ENCODE results near the gene CSTA. TPM values are rescaled to one million over a fixed set of nuclear protein-coding genes. Genes with fewer than 3 reads are reported as not detected.

CSTA gene, protein sequence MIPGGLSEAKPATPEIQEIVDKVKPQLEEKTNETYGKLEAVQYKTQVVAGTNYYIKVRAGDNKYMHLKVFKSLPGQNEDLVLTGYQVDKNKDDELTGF
- 0.55 TPM for polyA plus RNA-seq (2013, experiment 1 of 2)
- polyA plus RNA-seq (2013, experiment 2 of 2), result 0.48 TPM

GRCh38 chr3:122324871-122325323 lies at the start of gene CSTA:
CSTA (plus strand) TSS chr3:122325248; CDS start chr3:122325293, 45 bp downstream.
- H3K79me2 ChIP-seq (ENCODE audit: control insufficient read depth, insufficient read depth, low read length), result no peaks in the 10 kb centered on the region
- H3K4me2 ChIP-seq (ENCODE audit: low read length), result no peak within 1 kb of the TSS
- H3K4me1 ChIP-seq (ENCODE audit: control insufficient read depth, low read depth, low read length), result no peaks in the 10 kb centered on the region
- H3K56ac ChIP-seq (ENCODE audit: low read length), result no peak within 1 kb of the TSS
- H3K23ac ChIP-seq (ENCODE audit: low read length), result no peak within 1 kb of the TSS
- no peak within 1 kb of the TSS for H3K18ac ChIP-seq (ENCODE audit: low read length)
- H3K9ac ChIP-seq (ENCODE audit: low read length), result no peak within 1 kb of the TSS
- H2AK5ac ChIP-seq (ENCODE audit: low read length), result no peak within 1 kb of the TSS
- no peaks in the 10 kb centered on the region for H3K27me3 ChIP-seq (ENCODE audit: insufficient read depth, low read length, poor library complexity)
- no peak within 1 kb of the TSS for H2BK15ac ChIP-seq (replicated peaks; ENCODE audit: low read depth)
- H2BK5ac ChIP-seq (ENCODE audit: low read length), result no peak within 1 kb of the TSS
- H3K79me1 ChIP-seq (ENCODE audit: low read length), result no peaks in the 10 kb centered on the region
- H3K27ac ChIP-seq (ENCODE audit: low read depth, low read length), result no peak within 1 kb of the TSS
- H3K4ac ChIP-seq (ENCODE audit: low read depth, low read length), result no peak within 1 kb of the TSS
- no CpG with 5 or more reads among the region's 6 CpGs for WGBS (ENCODE audit: extremely low coverage, insufficient coverage, low lambda C conversion rate)
- no peak within 1 kb of the TSS for H3K4me3 ChIP-seq (ENCODE audit: low read length)
- DNase-seq, result no peak
- H3K36me3 ChIP-seq (ENCODE audit: control insufficient read depth, insufficient read depth, low read length), result no peaks in the 10 kb centered on the region
- H2BK120ac ChIP-seq (ENCODE audit: low read depth, low read length), result no peak within 1 kb of the TSS
- H4K5ac ChIP-seq (ENCODE audit: low read length), result no peak within 1 kb of the TSS
- no peak within 1 kb of the TSS for H4K8ac ChIP-seq (ENCODE audit: low read depth, low read length)

GRCh38 chr3:122281891-122282290 lies 43.2 kb upstream of the CSTA start:
- no peak overlapping the region for H3K4ac ChIP-seq (ENCODE audit: low read depth, low read length)
- peak overlapping the region; percentile 16 for H3K23ac ChIP-seq (ENCODE audit: low read length)
- no peak overlapping the region for H3K9ac ChIP-seq (ENCODE audit: low read length)
- H3K18ac ChIP-seq (ENCODE audit: low read length), result no peak overlapping the region
- H3K4me2 ChIP-seq (ENCODE audit: low read length), result no peak overlapping the region
- no peaks in the 10 kb centered on the region for H3K4me1 ChIP-seq (ENCODE audit: control insufficient read depth, low read depth, low read length)
- no peak overlapping the region for H3K27ac ChIP-seq (ENCODE audit: low read depth, low read length)
- no peak overlapping the region for H4K5ac ChIP-seq (ENCODE audit: low read length)
- H2AK5ac ChIP-seq (ENCODE audit: low read length), result no peak overlapping the region
- H3K36me3 ChIP-seq (ENCODE audit: control insufficient read depth, insufficient read depth, low read length), result no peaks in the 10 kb centered on the region
- no peaks in the 10 kb centered on the region for H3K79me2 ChIP-seq (ENCODE audit: control insufficient read depth, insufficient read depth, low read length)
- no peaks in the 10 kb centered on the region for H3K27me3 ChIP-seq (ENCODE audit: insufficient read depth, low read length, poor library complexity)
- H2BK5ac ChIP-seq (ENCODE audit: low read length), result no peak overlapping the region
- no peaks in the 10 kb centered on the region for H3K79me1 ChIP-seq (ENCODE audit: low read length)
- H2BK15ac ChIP-seq (replicated peaks; ENCODE audit: low read depth), result no peak overlapping the region
- H3K56ac ChIP-seq (ENCODE audit: low read length), result no peak overlapping the region
- no peak overlapping the region for H3K4me3 ChIP-seq (ENCODE audit: low read length)
- H2BK120ac ChIP-seq (ENCODE audit: low read depth, low read length), result no peak overlapping the region
- DNase-seq, result no peak
- no peak overlapping the region for H4K8ac ChIP-seq (ENCODE audit: low read depth, low read length)
- no CpG with 5 or more reads among the region's 3 CpGs for WGBS (ENCODE audit: extremely low coverage, insufficient coverage, low lambda C conversion rate)

GRCh38 chr3:122283796-122284445 lies 41.1 kb upstream of the CSTA start:
- Histone ChIP-seq H2AK5ac (ENCODE audit: low read length) (no peak overlapping the region), H3K27ac (ENCODE audit: low read depth, low read length) (no peak overlapping the region), H3K56ac (ENCODE audit: low read length) (no peak overlapping the region), H3K4me2 (ENCODE audit: low read length) (no peak overlapping the region), H2BK5ac (ENCODE audit: low read length) (no peak overlapping the region), H3K9ac (ENCODE audit: low read length) (no peak overlapping the region), H3K27me3 (ENCODE audit: insufficient read depth, low read length, poor library complexity) (no peaks in the 10 kb centered on the region), H3K4ac (ENCODE audit: low read depth, low read length) (no peak overlapping the region), H3K79me1 (ENCODE audit: low read length) (no peaks in the 10 kb centered on the region), H3K79me2 (ENCODE audit: control insufficient read depth, insufficient read depth, low read length) (no peaks in the 10 kb centered on the region), H2BK15ac (replicated peaks; ENCODE audit: low read depth) (no peak overlapping the region), H3K4me3 (ENCODE audit: low read length) (no peak overlapping the region), H3K36me3 (ENCODE audit: control insufficient read depth, insufficient read depth, low read length) (no peaks in the 10 kb centered on the region), H4K5ac (ENCODE audit: low read length) (no peak overlapping the region), H3K4me1 (ENCODE audit: control insufficient read depth, low read depth, low read length) (no peaks in the 10 kb centered on the region), H2BK120ac (ENCODE audit: low read depth, low read length) (no peak overlapping the region), H4K8ac (ENCODE audit: low read depth, low read length) (no peak overlapping the region), H3K18ac (ENCODE audit: low read length) (no peak overlapping the region), H3K23ac (ENCODE audit: low read length) (no peak overlapping the region)
- WGBS (ENCODE audit: extremely low coverage, insufficient coverage, low lambda C conversion rate), result no CpG with 5 or more reads among the region's 22 CpGs
- no peak for DNase-seq

- no CpG with 5 or more reads among the region's 20 CpGs for WGBS (ENCODE audit: extremely low coverage, insufficient coverage, low lambda C conversion rate)
- no peak overlapping the region for H4K5ac ChIP-seq (ENCODE audit: low read length)
- no peak overlapping the region for H3K56ac ChIP-seq (ENCODE audit: low read length)
Observed at GRCh38 chr3:122284486-122284885, 40.6 kb upstream of the CSTA start.

GRCh38 chr3:122294359-122294758 lies 30.7 kb upstream of the CSTA start:
- no CpG with 5 or more reads among the region's 6 CpGs for WGBS (ENCODE audit: extremely low coverage, insufficient coverage, low lambda C conversion rate)
- H3K56ac ChIP-seq (ENCODE audit: low read length), result no peak overlapping the region
- no peak overlapping the region for H3K4ac ChIP-seq (ENCODE audit: low read depth, low read length)
- H3K4me3 ChIP-seq (ENCODE audit: low read length), result no peak overlapping the region
- H3K27ac ChIP-seq (ENCODE audit: low read depth, low read length), result no peak overlapping the region
- no peak overlapping the region for H2BK5ac ChIP-seq (ENCODE audit: low read length)
- no peak overlapping the region for H4K8ac ChIP-seq (ENCODE audit: low read depth, low read length)
- H3K4me1 ChIP-seq (ENCODE audit: control insufficient read depth, low read depth, low read length), result no peaks in the 10 kb centered on the region
- no peaks in the 10 kb centered on the region for H3K79me1 ChIP-seq (ENCODE audit: low read length)
- H3K4me2 ChIP-seq (ENCODE audit: low read length), result no peak overlapping the region
- no peak for DNase-seq
- H2AK5ac ChIP-seq (ENCODE audit: low read length), result no peak overlapping the region
- no peaks in the 10 kb centered on the region for H3K36me3 ChIP-seq (ENCODE audit: control insufficient read depth, insufficient read depth, low read length)
- H3K18ac ChIP-seq (ENCODE audit: low read length), result no peak overlapping the region
- no peak overlapping the region for H4K5ac ChIP-seq (ENCODE audit: low read length)
- H3K27me3 ChIP-seq (ENCODE audit: insufficient read depth, low read length, poor library complexity), result no peaks in the 10 kb centered on the region
- H2BK120ac ChIP-seq (ENCODE audit: low read depth, low read length), result no peak overlapping the region
- H2BK15ac ChIP-seq (replicated peaks; ENCODE audit: low read depth), result no peak overlapping the region
- no peak overlapping the region for H3K23ac ChIP-seq (ENCODE audit: low read length)
- no peaks in the 10 kb centered on the region for H3K79me2 ChIP-seq (ENCODE audit: control insufficient read depth, insufficient read depth, low read length)
- H3K9ac ChIP-seq (ENCODE audit: low read length), result no peak overlapping the region

More at GRCh38 chr3:122284486-122284885, 40.6 kb upstream of the CSTA start:
- H3K4me3 ChIP-seq (ENCODE audit: low read length), result no peak overlapping the region
- H3K79me2 ChIP-seq (ENCODE audit: control insufficient read depth, insufficient read depth, low read length), result no peaks in the 10 kb centered on the region
- H3K27me3 ChIP-seq (ENCODE audit: insufficient read depth, low read length, poor library complexity), result no peaks in the 10 kb centered on the region
- H2BK15ac ChIP-seq (replicated peaks; ENCODE audit: low read depth), result no peak overlapping the region
- no peak for DNase-seq
- H3K36me3 ChIP-seq (ENCODE audit: control insufficient read depth, insufficient read depth, low read length), result no peaks in the 10 kb centered on the region
- H3K79me1 ChIP-seq (ENCODE audit: low read length), result no peaks in the 10 kb centered on the region
- H2BK5ac ChIP-seq (ENCODE audit: low read length), result no peak overlapping the region
- H3K27ac ChIP-seq (ENCODE audit: low read depth, low read length), result no peak overlapping the region
- H3K18ac ChIP-seq (ENCODE audit: low read length), result no peak overlapping the region
- H3K4me1 ChIP-seq (ENCODE audit: control insufficient read depth, low read depth, low read length), result no peaks in the 10 kb centered on the region
- H2BK120ac ChIP-seq (ENCODE audit: low read depth, low read length), result no peak overlapping the region
- no peak overlapping the region for H3K4me2 ChIP-seq (ENCODE audit: low read length)
- H3K4ac ChIP-seq (ENCODE audit: low read depth, low read length), result no peak overlapping the region
- no peak overlapping the region for H3K23ac ChIP-seq (ENCODE audit: low read length)
- H2AK5ac ChIP-seq (ENCODE audit: low read length), result no peak overlapping the region
- no peak overlapping the region for H3K9ac ChIP-seq (ENCODE audit: low read length)
- H4K8ac ChIP-seq (ENCODE audit: low read depth, low read length), result no peak overlapping the region

Measured in mesendoderm (in vitro differentiated cells).